BLaER1 treated with 17β-estradiol and CSF1 and Interleukin-3, amounts not matched to agents 10 nM and 100 nM (cell line): ENCODE data around the gene TMEM175.
A peak's percentile ranks its signal among the peaks of the same experiment; 100 is the strongest.

Experiments
- H3K27ac ChIP-seq, 11 experiments: shearing (Covaris generic); formaldehyde crosslinking; 2 replicates each; pipeline ENCODE4 v1.8.1; 2022
- H3K27me3 ChIP-seq, 11 experiments: shearing (Covaris generic); formaldehyde crosslinking; 2 replicates each; pipeline ENCODE4 v1.8.1; 2022
- H3K36me3 ChIP-seq, 11 experiments: shearing (Covaris generic); formaldehyde crosslinking; 2 replicates each; pipeline ENCODE4 v1.8.1; 2022
- H3K4me1 ChIP-seq, 10 experiments: shearing (Covaris generic); formaldehyde crosslinking; 2 replicates each; pipeline ENCODE4 v1.8.1; 2022
- H3K4me2 ChIP-seq, 11 experiments: shearing (Covaris generic); formaldehyde crosslinking; 2 replicates each; pipeline ENCODE4 v1.8.1; 2022
- H3K4me3 ChIP-seq, 10 experiments: shearing (Covaris generic); formaldehyde crosslinking; 2 replicates each; pipeline ENCODE4 v1.8.1; 2022
- H3K9ac ChIP-seq, 11 experiments: shearing (Covaris generic); formaldehyde crosslinking; 2 replicates each; pipeline ENCODE4 v1.8.1; 2022
- H3K9me3 ChIP-seq, 11 experiments: shearing (Covaris generic); formaldehyde crosslinking; replicated peaks in 1 of 11; 2 replicates each; pipeline ENCODE4 v1.8.1; 2022
- H4K20me1 ChIP-seq, 11 experiments: shearing (Covaris generic); formaldehyde crosslinking; 2 replicates each; pipeline ENCODE4 v1.8.1; 2022
- Cebpa-rat ChIP-seq, 11 experiments: shearing (Covaris generic); IDR thresholded peaks; 2 replicates each; pipeline ENCODE4 v1.8.1; 2022

TMEM175 gene

DNA sequence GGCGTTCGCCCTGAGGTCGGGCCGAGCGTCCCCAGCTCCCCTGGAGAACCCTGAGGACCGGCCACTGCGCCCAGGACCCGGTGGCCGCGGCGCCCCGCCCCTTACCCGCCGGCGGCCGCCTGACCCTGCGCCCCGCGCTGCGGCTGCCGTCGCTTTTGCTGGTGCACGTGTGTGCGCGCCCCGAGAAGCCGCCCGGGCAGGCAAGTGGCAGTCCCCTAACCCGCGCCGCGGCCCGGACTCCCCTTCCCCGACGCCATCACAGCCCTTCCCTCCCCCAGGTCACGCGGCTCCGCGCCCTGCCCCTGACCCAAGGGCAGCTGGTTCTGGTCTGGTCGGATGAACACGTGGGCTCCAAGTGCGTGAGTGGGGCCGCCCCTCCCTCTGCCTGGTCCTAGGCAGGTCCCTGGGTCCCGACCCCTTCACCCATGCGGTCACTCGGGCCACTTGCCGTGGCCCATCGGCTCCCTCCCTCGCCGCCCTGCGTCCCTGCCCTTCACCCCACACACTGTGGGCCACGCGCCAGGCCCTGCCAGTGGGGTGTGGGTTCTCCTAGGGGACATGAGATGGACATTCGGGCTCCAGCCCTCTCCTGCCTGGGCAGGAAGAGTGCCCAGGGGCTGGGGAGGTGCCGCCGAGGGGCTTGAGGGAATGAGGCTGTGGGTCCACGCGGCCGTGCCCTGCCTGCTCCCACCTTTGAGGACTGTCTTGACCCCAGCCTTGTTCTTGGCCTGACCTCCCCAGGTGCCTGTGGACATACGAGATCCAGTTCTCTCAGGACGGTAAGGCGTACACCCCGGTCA, 71.2 kb downstream of the TMEM175 start:
- TF ChIP-seq Cebpa-rat (IDR thresholded peaks at IDR 0.05), result no peak
- Histone ChIP-seq H3K36me3 (no peaks in the 10 kb centered on the region), H3K9ac (no peak overlapping the region), H3K4me3 (no peak overlapping the region), H3K4me2 (no peak overlapping the region), H4K20me1 (peaks cover 0 to 65% (median 32%) of the 10 kb centered on the region in 11 experiments; a peak in 20 of 22 replicates), H3K4me1 (peaks cover 2 to 37% (median 22%) of the 10 kb centered on the region in 10 experiments; a peak in 19 of 20 replicates), H3K9me3 (peaks cover 0 to 17% (median 4%) of the 10 kb centered on the region in 11 experiments; a peak in 7 of 22 replicates), H3K27ac (no peak overlapping the region), H3K27me3 (peaks cover 94 to 100% (median 100%) of the 10 kb centered on the region in 11 experiments)

- Histone ChIP-seq H4K20me1 (peaks cover 0 to 65% (median 32%) of the 10 kb centered on the region in 11 experiments; a peak in 19 of 22 replicates), H3K4me3 (no peak overlapping the region), H3K36me3 (no peaks in the 10 kb centered on the region), H3K4me2 (no peak overlapping the region), H3K27me3 (peaks cover 94 to 100% (median 100%) of the 10 kb centered on the region in 11 experiments), H3K9ac (no peak overlapping the region), H3K27ac (no peak overlapping the region), H3K4me1 (peaks cover 8 to 37% (median 26%) of the 10 kb centered on the region in 10 experiments), H3K9me3 (peaks cover 0 to 17% (median 4%) of the 10 kb centered on the region in 11 experiments; a peak in 7 of 22 replicates)
- no peak for TF ChIP-seq Cebpa-rat (IDR thresholded peaks at IDR 0.05)
These were observed 71.8 kb downstream of the TMEM175 start for GRCh38 chr4:1004071-1004418.

- Histone ChIP-seq H3K4me3 (no peak overlapping the region), H4K20me1 (peaks cover 0 to 58% (median 25%) of the 10 kb centered on the region in 11 experiments; a peak in 17 of 22 replicates), H3K9ac (no peak overlapping the region; a peak in 1 of 22 replicates), H3K36me3 (no peaks in the 10 kb centered on the region), H3K27me3 (peaks cover 89 to 97% (median 97%) of the 10 kb centered on the region in 11 experiments), H3K4me1 (peaks cover 8 to 33% (median 22%) of the 10 kb centered on the region in 10 experiments), H3K27ac (no peak overlapping the region), H3K9me3 (peaks cover 0 to 17% (median 4%) of the 10 kb centered on the region in 11 experiments; a peak in 7 of 22 replicates), H3K4me2 (peak overlapping the region in 3 of 11 experiments; percentile 16 to 41 (median 38); a peak in 4 of 22 replicates)
- no peak for TF ChIP-seq Cebpa-rat (IDR thresholded peaks at IDR 0.05)
These were observed 72.6 kb downstream of the TMEM175 start for GRCh38 chr4:1004557-1005485.

DNA sequence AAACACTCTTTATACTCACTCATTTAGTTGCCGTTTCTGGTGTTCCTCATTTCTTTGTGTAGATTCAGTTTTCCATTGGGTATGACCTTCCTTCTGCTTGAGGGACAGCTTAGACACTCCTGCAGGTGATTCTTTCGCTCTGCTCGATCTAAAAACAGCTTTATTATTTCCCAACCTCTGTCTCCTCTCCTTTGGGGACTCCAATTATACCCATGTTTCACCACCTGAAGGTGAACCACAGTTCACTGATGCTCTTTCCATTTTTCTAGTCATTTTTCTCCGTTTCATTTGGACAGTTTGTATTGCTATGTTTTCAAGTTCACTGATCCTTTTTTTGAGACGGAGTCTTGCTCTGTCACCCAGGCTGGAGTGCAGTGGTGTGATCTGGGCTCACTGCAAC, 74.6 kb downstream of the TMEM175 start:
- Histone ChIP-seq H3K9ac (no peak overlapping the region), H4K20me1 (peaks cover 0 to 51% (median 23%) of the 10 kb centered on the region in 11 experiments; a peak in 17 of 22 replicates), H3K4me3 (no peak overlapping the region), H3K4me1 (peaks cover 20 to 39% (median 28%) of the 10 kb centered on the region in 10 experiments), H3K27ac (no peak overlapping the region), H3K9me3 (peaks cover 0 to 13% (median 4%) of the 10 kb centered on the region in 11 experiments; a peak in 7 of 22 replicates), H3K4me2 (no peak overlapping the region), H3K27me3 (peaks cover 80 to 91% (median 90%) of the 10 kb centered on the region in 11 experiments), H3K36me3 (no peaks in the 10 kb centered on the region)
- no peak for TF ChIP-seq Cebpa-rat (IDR thresholded peaks at IDR 0.05)
